Liver (tissue), 9 donors: Measurements from ENCODE around the gene ZCCHC17. TPM values are rescaled to one million over a fixed set of nuclear protein-coding genes. Genes with fewer than 3 reads are reported as not detected.
A peak's percentile ranks its signal among the peaks of the same experiment; 100 is the strongest.

Experiments used
- DNase-seq: peaks from one replicate; pipeline ENCODE4 v3.0.0-alpha.2; 2017; ENCODE audit warnings: low spot score
- H3K27ac ChIP-seq, 2 donors: one replicate each; pipeline ENCODE4 v1.7.0; 2013; ENCODE audit warnings: inconsistent platforms in 2 of 2, low read length in 2 of 2, control low read depth in 1 of 2, low read depth in 1 of 2, mild to moderate bottlenecking in 1 of 2
- H3K27me3 ChIP-seq, 4 donors: one replicate each; pipeline versions ENCODE4 v1.6.1 to v1.7.0; 2013; ENCODE audit warnings: low read length in 3 of 4, inconsistent platforms in 1 of 4, mild to moderate bottlenecking in 1 of 4, moderate library complexity in 1 of 4; ENCODE audit not compliant: control insufficient read depth in 4 of 4, insufficient read depth in 4 of 4
- H3K36me3 ChIP-seq, 4 donors: one replicate each; pipeline versions ENCODE4 v1.6.1 to v1.7.0; 2013; ENCODE audit warnings: low read length in 3 of 4, mild to moderate bottlenecking in 3 of 4, low read depth in 1 of 4, moderate library complexity in 1 of 4; ENCODE audit not compliant: control insufficient read depth in 4 of 4, insufficient read depth in 3 of 4
- H3K4me1 ChIP-seq, 4 donors: one replicate each; pipeline versions ENCODE4 v1.6.1 to v1.7.0; 2013; ENCODE audit warnings: low read length in 3 of 4, mild to moderate bottlenecking in 3 of 4, moderate library complexity in 1 of 4; ENCODE audit not compliant: control insufficient read depth in 4 of 4, insufficient read depth in 4 of 4
- H3K4me3 ChIP-seq, 3 donors: one replicate each; pipeline versions ENCODE4 v1.6.1 to v1.7.0; 2013; ENCODE audit warnings: low read length in 3 of 3, control low read depth in 1 of 3, low read depth in 1 of 3, mild to moderate bottlenecking in 1 of 3
- H3K9ac ChIP-seq, 2 donors: one replicate each; pipeline ENCODE4 v1.7.0; 2013; ENCODE audit warnings: low read length in 2 of 2, mild to moderate bottlenecking in 2 of 2, moderate library complexity in 2 of 2, control low read depth in 1 of 2, low read depth in 1 of 2
- H3K9me3 ChIP-seq, 4 donors: one replicate each; pipeline versions ENCODE4 v1.6.1 to v1.7.0; 2013; ENCODE audit warnings: low read length in 3 of 4; ENCODE audit not compliant: control insufficient read depth in 4 of 4
- CTCF ChIP-seq: fragments of 150-350 bp; IDR thresholded peaks from 2 replicates; pipeline ENCODE4 v1.5.1; 2017; ENCODE audit warnings: improper control_type of control experiment, low read depth, low read length; ENCODE audit not compliant: missing input control
- FOXA1 ChIP-seq: IDR thresholded peaks from 2 replicates; pipeline ENCODE4 v1.6.1; 2016; ENCODE audit warnings: antibody characterized with exemption
- HNF4A ChIP-seq, 2 donors: conservative IDR thresholded peaks; 2 replicates each; pipeline ENCODE4 v1.6.1; 2016; ENCODE audit warnings: antibody characterized with exemption in 2 of 2, mild to moderate bottlenecking in 2 of 2
- HNF4G ChIP-seq: IDR thresholded peaks from 2 replicates; pipeline ENCODE4 v1.6.1; 2016; ENCODE audit warnings: antibody characterized with exemption
- JUND ChIP-seq, 2 donors: IDR thresholded peaks; 2 replicates each; pipeline ENCODE4 v1.6.1; 2016; ENCODE audit warnings: antibody characterized with exemption in 2 of 2
- MAX ChIP-seq: IDR thresholded peaks from 2 replicates; pipeline ENCODE4 v1.6.1; 2016; ENCODE audit warnings: antibody characterized with exemption
- NR2F2 ChIP-seq: IDR thresholded peaks from 2 replicates; pipeline ENCODE4 v1.6.1; 2016; ENCODE audit warnings: antibody characterized with exemption
- RAD21 ChIP-seq, 2 donors: IDR thresholded peaks; 2 replicates each; pipeline ENCODE4 v1.6.1; 2016; ENCODE audit warnings: antibody characterized with exemption in 2 of 2, mild to moderate bottlenecking in 2 of 2
- REST ChIP-seq: IDR thresholded peaks from 2 replicates; pipeline ENCODE4 v1.6.1; 2016; ENCODE audit warnings: antibody characterized with exemption, mild to moderate bottlenecking
- SP1 ChIP-seq: IDR thresholded peaks from 2 replicates; pipeline ENCODE4 v1.6.1; 2018; ENCODE audit warnings: antibody characterized with exemption, mild to moderate bottlenecking
- YY1 ChIP-seq: IDR thresholded peaks from 2 replicates; pipeline ENCODE4 v1.6.1; 2016; ENCODE audit warnings: antibody characterized with exemption, mild to moderate bottlenecking
- ZBTB33 ChIP-seq: IDR thresholded peaks from 2 replicates; pipeline ENCODE4 v1.6.1; 2016; ENCODE audit warnings: antibody characterized with exemption
- WGBS: extraction: QIAGEN DNeasy Blood & Tissue Kit; methylation state at CpG from one replicate; pipeline ENCODE4 v1.1.7; 2013; 5-methylcytosine and 5-hydroxymethylcytosine counted together
- polyA plus RNA-seq, 2 donors: library from polyadenylated mRNA; stranded (reverse) in 1 of 2; unstranded in 1 of 2; fragments of 200-250 nt in 1 of 2; fragments of >200 nt in 1 of 2; fragmentation: Nextera tagmentation in 1 of 2; extraction: Ambion mirVana in 1 of 2; gene quantifications; one replicate each; pipeline versions ENCODE4 v1.2.1 to v1.2.3, GENCODE V29; 2013 to 2015
- total RNA-seq, 2 donors: library from RNA; depleted of rRNA; stranded (reverse); fragments of >200 nt; gene quantifications; one replicate each; pipeline ENCODE4 v1.2.3, GENCODE V29; 2014
- donor health status: healthy.
- donor health status: healthy.
- donor health status: healthy.
- donor health status: healthy.
- donor health status: healthy.

ZCCHC17 gene
- total and polyA plus RNA-seq, 4 donors, result 7.4 to 15.1 (median 9.2) TPM

GRCh38 chr1:31335007-31335406 is 38.2 kb downstream of the ZCCHC17 start:
- Histone ChIP-seq H3K4me1 (peaks cover 0 to 5% (median 0%) of the 10 kb centered on the region in 4 donors), H3K36me3 (peaks cover 0 to 3% (median 0%) of the 10 kb centered on the region in 4 donors), H3K9ac (no peak overlapping the region), H3K27me3 (no peaks in the 10 kb centered on the region), H3K27ac (no peak overlapping the region), H3K4me3 (no peak overlapping the region), H3K9me3 (no peaks in the 10 kb centered on the region)
- TF ChIP-seq FOXA1 (no peak), CTCF (peak; percentile 44), RAD21 (IDR thresholded peaks at IDR 0.05) (peak; percentile 81 to 82), REST (peak; percentile 30), JUND (IDR thresholded peaks at IDR 0.05) (no peak)
- DNase-seq, result no peak

GRCh38 chr1:31336687-31337467 is 40.0 kb downstream of the ZCCHC17 start:
- Histone ChIP-seq H3K36me3 (peaks cover 0 to 3% (median 0%) of the 10 kb centered on the region in 4 donors), H3K27ac (no peak overlapping the region), H3K4me3 (no peak overlapping the region), H3K9ac (no peak overlapping the region), H3K9me3 (no peaks in the 10 kb centered on the region), H3K27me3 (no peaks in the 10 kb centered on the region), H3K4me1 (peaks cover 0 to 5% (median under 1%) of the 10 kb centered on the region in 4 donors)
- TF ChIP-seq HNF4A (conservative IDR thresholded peaks at IDR 0.05) (peak; percentile 17 to 50), SP1 (no peak)
- 83% methylated on average over 10 of the region's 10 CpGs for WGBS
- DNase-seq, result no peak

GRCh38 chr1:31344503-31344902 is 47.7 kb downstream of the ZCCHC17 start:
- no peak for DNase-seq
- Histone ChIP-seq H3K4me3 (no peak overlapping the region), H3K27me3 (no peaks in the 10 kb centered on the region), H3K9me3 (no peaks in the 10 kb centered on the region), H3K27ac (no peak overlapping the region), H3K4me1 (peaks cover 0 to 1% (median 0%) of the 10 kb centered on the region in 4 donors), H3K36me3 (peaks cover 1 to 3% (median 3%) of the 10 kb centered on the region in 4 donors), H3K9ac (no peak overlapping the region)
- 55% methylated on average over 1 of the region's 1 CpG for WGBS
- TF ChIP-seq JUND (IDR thresholded peaks at IDR 0.05) (no peak), CTCF (no peak), REST (no peak), MAX (no peak), YY1 (no peak), HNF4G (no peak), NR2F2 (no peak), SP1 (no peak), ZBTB33 (no peak)
